Esophagus muscularis mucosa (tissue), 3 donors: ENCODE measurements around the gene OR5A1.

Experiments used
- CTCF ChIP-seq, 3 experiments: fragments of 200-600 bp in 2 of 3; fragments of 450-650 bp in 1 of 3; sonication (generic) in 2 of 3; IDR thresholded peaks; one replicate each; pipeline ENCODE4 v1.5.1; 2017 to 2019; ENCODE audit warnings: antibody characterized with exemption in 3 of 3, mild to moderate bottlenecking in 2 of 3, moderate library complexity in 1 of 3
- POLR2AphosphoS5 ChIP-seq, 2 donors: sonication (generic); formaldehyde crosslinking; IDR thresholded peaks; one replicate each; pipeline ENCODE4 v1.6.1; 2017; ENCODE audit warnings: antibody characterized with exemption in 2 of 2

- TF ChIP-seq POLR2AphosphoS5 (IDR thresholded peaks at IDR 0.05) (no peak), CTCF (IDR thresholded peaks at IDR 0.05) (no peak)
Observed at GRCh38 chr11:59459916-59460315, 23.6 kb downstream of the OR5A1 start.
